HG02884 (cell line): ENCODE data around the gene TP53RK.

Experiments
- ATAC-seq: cut with Tn5 transposase; IDR thresholded peaks from one replicate; pipeline ENCODE4 v1.9.1; 2021; ENCODE audit warnings: mild to moderate bottlenecking, moderate library complexity; ENCODE audit not compliant: unreplicated experiment

TP53RK gene

DNA sequence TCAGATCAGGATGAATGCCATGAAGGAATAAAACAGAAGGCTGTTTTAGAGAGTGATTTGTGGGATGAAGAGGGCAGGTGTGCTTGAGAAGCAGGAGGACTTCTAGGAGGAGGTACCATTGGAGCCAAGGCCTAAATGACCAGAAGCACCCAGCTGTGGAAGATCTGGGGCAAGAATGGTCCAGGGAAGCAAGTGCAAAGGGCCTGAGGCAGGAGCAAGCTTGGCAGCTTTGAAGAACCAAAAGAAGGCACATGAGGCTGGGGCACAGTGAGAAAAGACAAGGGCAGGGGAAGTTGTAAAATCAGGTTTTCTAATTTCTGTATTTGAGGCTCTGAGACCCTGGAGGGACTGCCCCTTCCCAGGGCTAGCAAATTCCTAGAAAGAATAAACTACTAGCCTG, 47.8 kb downstream of the TP53RK start:
- no peak for ATAC-seq

DNA sequence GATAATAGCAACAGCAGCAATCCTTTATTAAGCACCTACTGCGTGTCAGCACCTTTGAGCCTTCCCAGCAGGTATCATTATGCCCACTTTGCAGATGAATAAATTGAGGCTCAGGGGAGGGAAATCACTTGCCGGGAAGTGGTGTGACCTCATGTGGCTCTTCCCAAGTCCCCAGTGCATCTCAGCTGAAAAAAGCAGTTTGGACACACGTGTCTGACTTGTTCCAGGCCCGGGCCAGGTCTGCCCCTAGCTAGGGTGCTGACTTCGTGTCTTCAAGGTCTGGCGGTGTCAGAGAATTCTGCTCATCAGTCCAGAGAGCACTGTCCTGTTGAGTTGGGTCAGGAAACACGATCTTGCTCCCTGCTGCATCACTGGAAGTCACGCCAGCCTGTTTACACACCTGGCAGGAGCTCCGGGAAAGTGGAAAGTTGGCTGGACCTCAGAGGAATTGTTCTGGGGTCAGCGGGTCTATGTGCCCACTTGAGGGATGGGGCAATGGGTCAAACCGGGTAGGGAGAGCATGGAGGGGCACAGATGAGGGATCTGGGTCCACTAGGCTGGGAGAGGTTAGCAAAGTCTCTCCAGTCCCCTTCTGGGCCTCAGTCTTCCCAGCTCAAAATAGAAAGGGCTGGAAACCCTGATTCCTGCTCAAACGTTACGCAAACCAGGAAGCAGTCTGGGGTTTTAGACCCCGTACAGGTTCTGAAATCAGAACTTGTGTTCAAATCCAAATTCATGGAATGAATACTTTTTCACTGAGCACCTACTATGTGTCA, 48.5 kb downstream of the TP53RK start:
- ATAC-seq, result no peak

DNA sequence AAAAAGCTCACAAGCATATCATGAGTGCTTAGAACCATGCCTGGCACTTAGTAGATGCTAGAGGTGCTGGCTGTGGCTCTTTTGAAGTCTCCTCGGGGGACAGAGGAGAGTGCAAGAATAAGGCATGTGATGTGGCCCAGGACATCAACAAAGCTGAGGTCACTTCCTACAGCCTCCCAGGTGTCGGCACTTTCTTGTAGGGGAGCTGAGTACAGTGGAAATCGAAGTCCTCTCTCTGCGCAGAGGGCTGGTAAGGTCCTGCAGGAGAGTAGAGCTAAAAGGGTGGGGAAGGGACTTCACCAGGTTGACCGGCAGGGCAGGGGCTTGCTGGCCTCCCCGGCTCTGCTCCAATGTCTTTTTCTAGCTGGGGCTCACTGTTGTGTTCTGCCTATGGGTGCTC, 49.2 kb downstream of the TP53RK start:
- ATAC-seq, result no peak

GRCh38 chr20:46639587-46639986, 49.7 kb downstream of the TP53RK start:
- ATAC-seq, result no peak

GRCh38 chr20:46638898-46639274, 50.4 kb downstream of the TP53RK start:
- ATAC-seq, result no peak

DNA sequence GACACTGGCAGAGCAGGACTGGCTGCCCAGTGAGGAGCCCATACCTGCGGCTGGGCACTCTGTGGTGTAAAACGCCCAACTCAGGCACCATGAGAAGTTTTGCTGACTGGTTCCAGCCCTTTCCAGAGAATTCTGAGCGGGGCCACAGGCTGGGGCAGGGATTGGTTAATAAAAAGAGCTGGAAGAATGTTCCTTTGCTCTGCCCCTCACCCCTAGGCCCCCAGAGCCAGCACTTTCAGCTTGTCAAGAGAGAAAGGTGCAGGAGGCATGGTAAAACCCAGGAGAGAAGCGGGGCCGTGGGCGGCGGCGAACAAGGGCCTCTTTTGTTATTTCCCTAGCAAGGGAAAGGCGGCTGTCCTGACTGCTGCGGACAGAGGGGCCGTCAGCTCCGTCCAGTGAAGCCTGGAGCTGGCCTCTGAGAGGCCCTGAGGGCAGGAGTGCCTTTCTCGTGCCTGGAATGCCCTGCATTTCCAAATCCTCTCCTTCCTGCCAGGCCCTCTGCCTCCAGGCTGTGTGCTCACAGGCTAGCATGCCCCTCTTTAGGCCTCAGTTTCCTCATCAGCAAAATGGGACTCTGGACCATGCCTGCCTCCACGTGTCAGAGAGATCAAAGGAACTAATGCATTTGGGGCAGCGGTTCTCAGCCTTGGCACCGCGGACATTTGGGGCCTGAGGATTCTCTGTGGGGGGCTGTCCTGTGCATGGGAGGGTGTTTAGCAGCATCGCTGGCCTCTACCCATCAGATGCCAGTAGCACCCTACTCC, 50.9 kb downstream of the TP53RK start:
- no peak for ATAC-seq

GRCh38 chr20:46637427-46638133, 51.7 kb downstream of the TP53RK start:
- no peak for ATAC-seq

DNA sequence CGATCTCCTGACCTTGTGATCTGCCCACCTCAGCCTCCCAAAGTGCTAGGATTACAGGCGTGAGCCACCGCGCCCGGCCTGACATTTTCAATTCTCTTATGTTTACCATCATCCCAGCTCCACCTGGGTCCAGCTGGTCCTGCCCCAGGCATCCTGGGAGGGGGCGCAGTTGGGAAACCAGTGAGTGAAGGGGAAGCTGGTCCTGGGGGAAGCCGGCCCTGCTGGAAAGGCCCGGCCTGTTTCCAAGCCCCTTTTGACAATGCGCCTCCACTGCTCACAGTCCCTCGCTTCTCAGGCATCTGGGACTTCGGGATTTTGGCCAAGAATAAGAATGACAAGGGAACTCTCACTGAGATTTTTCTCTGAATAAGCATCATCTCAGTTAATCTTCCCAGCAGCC, 52.2 kb downstream of the TP53RK start:
- no peak for ATAC-seq

DNA sequence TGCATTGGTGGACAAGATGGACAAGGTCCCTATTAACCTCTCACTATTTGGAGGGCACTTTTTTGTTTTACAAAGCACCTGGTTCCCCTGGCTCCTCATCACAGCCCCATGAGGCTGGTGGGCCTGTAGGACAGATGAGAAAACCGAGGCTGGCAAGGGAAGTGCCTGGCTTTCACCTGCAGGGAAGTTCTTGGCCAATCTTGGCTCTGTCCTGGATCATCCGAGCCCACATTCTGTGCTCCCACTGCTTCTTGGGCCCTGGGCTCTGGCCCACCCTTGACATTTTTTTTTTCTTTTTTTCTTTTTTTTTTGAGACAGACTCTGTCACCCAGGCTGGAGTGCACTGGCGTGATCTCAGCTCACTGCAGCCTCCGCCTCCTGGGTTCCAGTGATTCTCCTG, 52.7 kb downstream of the TP53RK start:
- no peak for ATAC-seq

GRCh38 chr20:46635514-46636136, 53.6 kb downstream of the TP53RK start:
- no peak for ATAC-seq

DNA sequence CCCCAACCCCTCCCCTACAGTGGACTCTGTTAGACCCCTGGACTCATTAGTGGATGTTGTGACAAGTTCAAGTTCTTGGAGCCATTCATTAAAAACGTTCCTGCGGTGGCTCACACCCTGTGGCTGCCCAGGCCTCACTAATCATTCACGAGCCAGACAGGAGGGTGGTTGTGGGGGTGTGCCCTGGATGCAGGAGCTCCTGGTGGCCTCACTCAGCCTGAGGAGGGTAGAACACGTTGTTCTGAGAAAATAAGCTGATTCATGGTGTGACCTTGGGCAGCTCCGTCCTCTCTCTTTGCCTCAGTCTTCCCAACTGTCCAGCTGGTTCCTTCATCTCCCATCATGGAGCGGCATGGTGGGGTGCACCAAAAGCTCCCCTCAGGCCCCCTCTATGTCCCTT, 54.7 kb downstream of the TP53RK start:
- no peak for ATAC-seq
